H1 (cell line): ENCODE data around the gene P2RX1. TPM values are rescaled to one million over a fixed set of nuclear protein-coding genes. Genes with fewer than 3 reads are reported as not detected.

Source experiments
- CTCF ChIA-PET: fragments of 300-600 bp; sonication (Branson Sonifier 250); formaldehyde crosslinking; loops from one replicate; lab custom pipeline; 2021; ENCODE audit not compliant: partially characterized antibody; lab: Charles Lee
- POLR2A ChIA-PET: fragments of 300-600 bp; sonication (Branson Sonifier 250); formaldehyde crosslinking; loops from one replicate; lab custom pipeline; 2021; ENCODE audit warnings: inconsistent platforms; ENCODE audit not compliant: partially characterized antibody; lab: Charles Lee
- DNase-seq, 2 experiments: peaks; one replicate each; pipeline versions ENCODE4 v3.0.0 to v3.0.0-alpha.2; 2010 to 2022; ENCODE audit warnings: low spot score in 2 of 2, low read depth in 1 of 2, mixed read lengths in 1 of 2
- FAIRE-seq: peaks from 2 replicates; lab custom pipeline; 2011; peaks lifted over from hg19 to GRCh38; lab: Jason Lieb, UNC
- H2AFZ ChIP-seq: 2 replicates; pipeline ENCODE4 v1.8.1; 2012; ENCODE audit warnings: low read length, inconsistent platforms
- H2AK5ac ChIP-seq: 2 replicates; pipeline ENCODE4 v1.6.1; 2013; ENCODE audit warnings: low read depth, low read length
- H2BK120ac ChIP-seq: replicated peaks from 2 replicates; pipeline ENCODE3; 2013; ENCODE audit warnings: low read depth, low read length, inconsistent platforms
- H2BK12ac ChIP-seq: 2 replicates; pipeline ENCODE4 v1.6.1; 2013; ENCODE audit warnings: low read depth, low read length
- H2BK15ac ChIP-seq: 2 replicates; pipeline ENCODE4 v1.6.1; 2013; ENCODE audit warnings: low read length
- H2BK20ac ChIP-seq: 2 replicates; pipeline ENCODE4 v1.6.1; 2013; ENCODE audit warnings: low read length
- H2BK5ac ChIP-seq: 2 replicates; pipeline ENCODE4 v1.6.1; 2013; ENCODE audit warnings: low read depth, low read length
- H3K14ac ChIP-seq: 2 replicates; pipeline ENCODE4 v1.6.1; 2013; ENCODE audit warnings: inconsistent platforms; ENCODE audit not compliant: insufficient read length
- H3K18ac ChIP-seq: 2 replicates; pipeline ENCODE4 v1.6.1; 2013; ENCODE audit warnings: low read length; ENCODE audit errors: extremely low read depth
- H3K23ac ChIP-seq: 2 replicates; pipeline ENCODE4 v1.6.1; 2013; ENCODE audit warnings: inconsistent platforms; ENCODE audit not compliant: insufficient read length
- H3K23me2 ChIP-seq: 2 replicates; pipeline ENCODE4 v1.6.1; 2013; ENCODE audit warnings: low read depth, low read length
- H3K27ac ChIP-seq: 2 replicates; pipeline ENCODE4 v1.6.1; 2011; ENCODE audit warnings: low read depth, low read length, inconsistent platforms
- H3K27me3 ChIP-seq, 4 experiments: replicated peaks in 1 of 4; 1 replicate in 1 of 4; 2 replicates in 3 of 4; pipeline versions ENCODE4 v1.6.1 to v1.8.1; 2011 to 2013; ENCODE audit warnings: low read length in 3 of 4, mild to moderate bottlenecking in 3 of 4, inconsistent platforms in 2 of 4, mixed read lengths in 2 of 4, moderate library complexity in 1 of 4; ENCODE audit not compliant: control insufficient read depth in 3 of 4, insufficient read depth in 3 of 4; ENCODE audit errors: extremely low read depth in 1 of 4
- H3K36me3 ChIP-seq, 4 experiments: 2 replicates each; pipeline versions ENCODE4 v1.6.1 to v1.8.1; 2011 to 2013; ENCODE audit warnings: mild to moderate bottlenecking in 4 of 4, low read length in 3 of 4, moderate library complexity in 2 of 4, control low read depth in 1 of 4, inconsistent platforms in 1 of 4; ENCODE audit not compliant: insufficient read depth in 4 of 4, control insufficient read depth in 2 of 4
- H3K4ac ChIP-seq: replicated peaks from 2 replicates; pipeline ENCODE3; 2013; ENCODE audit warnings: low read length, low read depth, mixed read lengths, inconsistent platforms; ENCODE audit not compliant: insufficient read length
- H3K4me1 ChIP-seq, 4 experiments: replicated peaks in 1 of 4; 1 replicate in 1 of 4; 2 replicates in 3 of 4; pipeline versions ENCODE4 v1.6.1 to v1.8.1; 2011 to 2013; ENCODE audit warnings: low read length in 3 of 4, inconsistent platforms in 2 of 4, mixed read lengths in 1 of 4; ENCODE audit not compliant: insufficient read depth in 4 of 4, control insufficient read depth in 3 of 4
- H3K4me2 ChIP-seq, 2 experiments: 2 replicates each; pipeline versions ENCODE4 v1.6.1 to v1.8.1; 2011 to 2013; ENCODE audit warnings: low read depth in 2 of 2, low read length in 2 of 2, control low read depth in 1 of 2, inconsistent platforms in 1 of 2, mild to moderate bottlenecking in 1 of 2; ENCODE audit not compliant: insufficient read depth in 1 of 2
- H3K4me3 ChIP-seq, 4 experiments: fragments of 200-600, 300-600 bp in 1 of 4; sonication (generic), shearing (Covaris generic), sonication (Bioruptor Twin) in 1 of 4; 2 replicates each; pipeline versions ENCODE4 v1.5.1 to v1.8.1; 2011 to 2016; ENCODE audit warnings: low read length in 4 of 4, low read depth in 3 of 4, control low read depth in 2 of 4, inconsistent platforms in 2 of 4, mild to moderate bottlenecking in 2 of 4, mixed read lengths in 1 of 4, moderate library complexity in 1 of 4; ENCODE audit not compliant: insufficient read depth in 2 of 4; ENCODE audit errors: extremely low read depth in 1 of 4
- H3K56ac ChIP-seq: replicated peaks from 2 replicates; pipeline ENCODE3; 2013; ENCODE audit warnings: low read depth, mild to moderate bottlenecking, mixed read lengths, low read length, inconsistent platforms; ENCODE audit not compliant: insufficient read length
- H3K79me1 ChIP-seq: 2 replicates; pipeline ENCODE4 v1.6.1; 2013; ENCODE audit warnings: low read depth, low read length, control low read depth
- H3K79me2 ChIP-seq, 2 experiments: 2 replicates each; pipeline versions ENCODE4 v1.6.1 to v1.8.1; 2012 to 2013; ENCODE audit warnings: low read length in 2 of 2, mild to moderate bottlenecking in 2 of 2, inconsistent platforms in 1 of 2; ENCODE audit not compliant: insufficient read depth in 2 of 2, control insufficient read depth in 1 of 2
- H3K9ac ChIP-seq, 4 experiments: replicated peaks in 1 of 4; 1 replicate in 1 of 4; 2 replicates in 3 of 4; pipeline versions ENCODE4 v1.6.1 to v1.8.1; 2011 to 2013; ENCODE audit warnings: low read depth in 3 of 4, low read length in 3 of 4, control low read depth in 2 of 4, mild to moderate bottlenecking in 2 of 4, moderate library complexity in 2 of 4, inconsistent platforms in 1 of 4; ENCODE audit errors: extremely low read depth in 1 of 4
- H3K9me3 ChIP-seq, 2 experiments: 2 replicates each; pipeline versions ENCODE4 v1.6.1 to v1.8.1; 2012 to 2013; ENCODE audit warnings: mild to moderate bottlenecking in 2 of 2, moderate library complexity in 2 of 2, control low read depth in 1 of 2, inconsistent platforms in 1 of 2, low read depth in 1 of 2, low read length in 1 of 2, mixed read lengths in 1 of 2; ENCODE audit not compliant: insufficient read depth in 2 of 2
- H4K20me1 ChIP-seq, 2 experiments: replicated peaks in 1 of 2; 2 replicates each; pipeline versions ENCODE3 to v1.8.1; 2011 to 2013; ENCODE audit warnings: inconsistent platforms in 2 of 2, low read length in 2 of 2, mild to moderate bottlenecking in 1 of 2; ENCODE audit not compliant: insufficient read depth in 2 of 2, control insufficient read depth in 1 of 2
- H4K5ac ChIP-seq: 2 replicates; pipeline ENCODE4 v1.6.1; 2013; ENCODE audit warnings: low read length, low read depth, mixed read lengths, inconsistent platforms; ENCODE audit not compliant: insufficient read length
- H4K8ac ChIP-seq: 2 replicates; pipeline ENCODE4 v1.8.0; 2013; ENCODE audit warnings: mild to moderate bottlenecking, moderate library complexity, low read length, inconsistent platforms; ENCODE audit not compliant: insufficient read depth; ENCODE audit errors: extremely low read depth
- H4K91ac ChIP-seq: replicated peaks from 2 replicates; pipeline ENCODE3; 2013; ENCODE audit warnings: low read length, mixed read lengths, inconsistent platforms; ENCODE audit not compliant: insufficient read length
- EZH2 ChIP-seq: fragments of 200-600 bp; sonication (generic); IDR thresholded peaks from 2 replicates; pipeline ENCODE4 v1.7.1; 2012; ENCODE audit warnings: low read depth, mild to moderate bottlenecking, moderate library complexity, low read length, inconsistent platforms; ENCODE audit not compliant: severe bottlenecking
- SIRT6 ChIP-seq: IDR thresholded peaks from one replicate; pipeline ENCODE4 v1.7.1; 2012; ENCODE audit warnings: low read length, inconsistent platforms
- WGBS, 2 experiments: shearing (Covaris generic) in 1 of 2; methylation state at CpG; one replicate each; pipeline versions ENCODE4 v1.1.6 to v1.1.7; 2013 to 2015; ENCODE audit warnings: low lambda C conversion rate in 2 of 2, mixed read lengths in 2 of 2, inconsistent platforms in 1 of 2, low coverage in 1 of 2, missing lambda C conversion rate in 1 of 2; ENCODE audit not compliant: insufficient replicate concordance in 2 of 2, insufficient coverage in 1 of 2, insufficient read length in 1 of 2; ENCODE audit errors: extremely low coverage in 1 of 2, missing lambda C conversion rate in 1 of 2; 5-methylcytosine and 5-hydroxymethylcytosine counted together
- polyA plus RNA-seq, 7 experiments: library from polyadenylated mRNA; depleted of rRNA in 3 of 7; stranded (reverse) in 5 of 7; unstranded in 2 of 7; fragments of >200 nt in 5 of 7; fragments of 200-250 nt in 2 of 7; gene quantifications; 1 replicate in 5 of 7; 2 replicates in 1 of 7; 4 replicates in 1 of 7; pipeline versions ENCODE4 v1.2.1 to v1.2.3, GENCODE V29; 2011 to 2013; ENCODE audit warnings: missing spikeins in 2 of 7, mixed read lengths in 2 of 7
- total RNA-seq: library from RNA; stranded (reverse); fragmentation: NEBNext Ultra II Directional; extraction: Animal tissue kit (Norgen Biotek cat#: 25700); gene quantifications from 2 replicates; pipeline ENCODE4 v1.2.1, GENCODE V29; 2021

Gene P2RX1
- total and polyA plus RNA-seq, 2 of the 8 experiments (the other 6 are each of a cell fraction or from before 2014, with no cell fraction given), result 0.45 to 1.1 TPM

DNA sequence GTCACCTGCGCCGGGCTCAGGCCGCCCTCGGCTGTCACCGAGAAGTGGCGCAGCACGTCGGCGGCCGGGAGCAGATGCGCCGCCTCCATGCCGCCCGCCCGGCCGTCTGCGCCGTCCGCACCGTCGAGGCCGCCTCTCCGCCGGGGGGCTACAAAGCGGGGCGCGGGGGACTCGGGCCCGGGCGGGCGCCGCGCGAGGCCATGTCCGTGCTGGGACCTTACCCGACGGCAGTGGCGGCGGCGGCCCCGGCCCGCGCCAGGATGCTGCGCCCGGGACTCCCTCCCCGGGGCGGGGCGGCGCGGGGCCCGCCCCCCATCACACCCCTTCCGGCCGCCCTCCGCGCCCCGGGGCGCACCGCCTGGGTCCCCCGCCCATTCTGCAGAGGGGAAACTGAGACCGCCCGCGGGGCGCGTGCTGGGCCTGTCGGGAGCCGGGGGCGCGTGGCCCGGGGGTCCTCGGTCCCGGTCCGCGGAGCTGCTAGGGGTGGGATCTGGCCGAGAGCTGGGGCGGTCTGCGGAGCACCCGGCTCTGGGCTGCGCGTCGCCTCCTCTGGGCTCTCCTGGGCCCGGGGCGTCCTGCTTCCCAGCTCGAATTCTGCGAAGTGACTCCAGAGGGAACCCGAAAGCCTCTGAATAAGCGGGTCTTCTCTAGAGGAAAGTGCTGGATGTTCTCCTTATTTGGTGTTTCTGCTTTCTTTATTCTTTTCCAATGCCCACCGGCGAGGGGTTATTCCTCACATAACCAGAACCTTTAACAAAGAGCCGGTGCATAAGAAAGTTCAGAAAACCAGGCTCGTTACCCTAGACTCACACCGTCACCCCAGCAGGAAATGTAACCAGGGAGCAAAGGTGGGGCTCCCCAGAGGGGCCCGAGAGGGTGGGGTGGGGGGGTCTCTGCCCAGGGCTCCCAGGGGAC is 48.2 kb upstream of the P2RX1 start, which contains the start of gene ATP2A3:
ATP2A3 (minus strand) TSS at position 235 of the 915 bp plus-strand sequence; CDS start at position 89, 146 bp downstream.
- Histone ChIP-seq H2AK5ac (0 out of 2 replicates have a peak within 1 kb of the TSS, but pooled peaks have one; percentile 13), H3K4ac (no peak within 1 kb of the TSS), H3K27ac (no peak within 1 kb of the TSS), H4K20me1 (peaks cover 0 to 8% of the 10 kb centered on the region in 2 experiments), H3K4me2 (peak within 1 kb of the TSS; percentile 58 to 80), H4K8ac (peak within 1 kb of the TSS; percentile 53; the same call in 1 of the 2 replicates), H3K23me2 (peaks cover 6% of the 10 kb centered on the region; the same call in 1 of the 2 replicates), H2BK120ac (peak within 1 kb of the TSS; percentile 44), H3K14ac (no peak within 1 kb of the TSS), H4K5ac (peak within 1 kb of the TSS; percentile 63), H3K23ac (no peak within 1 kb of the TSS), H3K18ac (peak within 1 kb of the TSS; percentile 95), H2BK5ac (peak within 1 kb of the TSS; percentile 87; the same call in 1 of the 2 replicates), H2BK12ac (peak within 1 kb of the TSS; percentile 27; the same call in 1 of the 2 replicates), H3K4me1 (peaks cover 3 to 26% (median 14%) of the 10 kb centered on the region in 4 experiments), H2AFZ (peak within 1 kb of the TSS; percentile 88), H3K56ac (no peak within 1 kb of the TSS), H3K4me3 (peak within 1 kb of the TSS; percentile 22 to 80 (median 56)), H4K91ac (peak within 1 kb of the TSS; percentile 67), H3K79me2 (no peaks in the 10 kb centered on the region), H3K36me3 (no peaks in the 10 kb centered on the region), H3K9ac (peak within 1 kb of the TSS in 1 of 4 experiments; percentile 44; a peak in 1 of 7 replicates), H3K9me3 (no peaks in the 10 kb centered on the region), H2BK15ac (peak within 1 kb of the TSS; percentile 88; the same call in 1 of the 2 replicates), H3K27me3 (peaks cover 2 to 27% (median 15%) of the 10 kb centered on the region in 4 experiments; a peak in 6 of 7 replicates), H2BK20ac (no peak within 1 kb of the TSS; the same call in 1 of the 2 replicates), H3K79me1 (no peaks in the 10 kb centered on the region; the same call in 1 of the 2 replicates)
- 1% methylated on average over 59 of the region's 92 CpGs; no CpG with 5 or more reads in 1 of the 2 experiments for WGBS, 2 experiments
- ChIA-PET POLR2A (interaction anchor here (0.8 to 1.4 kb wide), 6 partner anchors 8 to 39 kb away, joined by 3 to 5 read pairs (median 4); no protein-coding TSS in a partner anchor), CTCF (interaction anchor here (0.6 to 2.5 kb wide), 10 partner anchors 10 to 457 kb away, joined by 3 to 11 read pairs (median 4); no protein-coding TSS in a partner anchor)
- DNase-seq (peak in 1 of 2 experiments; percentile 73), FAIRE-seq (no peak)
- TF ChIP-seq EZH2 (no peak), SIRT6 (no peak)
